Measurements from ENCODE around the gene ATE1. TPM values are rescaled to one million over a fixed set of nuclear protein-coding genes. Genes with fewer than 3 reads are reported as not detected.
A peak's percentile ranks its signal among the peaks of the same experiment; 100 is the strongest.

Gene ATE1
- total and polyA plus RNA-seq, 9 donors, result 13.8 to 29.4 (median 20.0) TPM

- Histone ChIP-seq H3K4me1 (ENCODE audit: control insufficient read depth, insufficient read depth, low read length) (no peaks in the 10 kb centered on the region), H3K9me3 (replicated peaks; ENCODE audit: control insufficient read depth, low read depth, low read length) (peaks cover 14% of the 10 kb centered on the region), H3K27ac (ENCODE audit: low read length) (no peak overlapping the region), H3K27me3 (ENCODE audit: control insufficient read depth, insufficient read depth, low read length) (no peaks in the 10 kb centered on the region), H3K36me3 (ENCODE audit: control insufficient read depth, insufficient read depth, low read length) (no peaks in the 10 kb centered on the region), H3K4me3 (ENCODE audit: low read length) (no peak overlapping the region)
- WGBS (ENCODE audit: insufficient coverage), result no CpG with 5 or more reads among the region's 6 CpGs
- DNase-seq, result peak; percentile 32
Measured at GRCh38 chr10:121753726-121754476, 173.9 kb downstream of the ATE1 start.

GRCh38 chr10:121751191-121751760 is 176.6 kb downstream of the ATE1 start:
- no peak overlapping the region for H3K27ac ChIP-seq (ENCODE audit: low read length)
- no peak overlapping the region for H3K4me3 ChIP-seq (ENCODE audit: low read length)
- no peaks in the 10 kb centered on the region for H3K27me3 ChIP-seq (ENCODE audit: control insufficient read depth, insufficient read depth, low read length)
- no peaks in the 10 kb centered on the region for H3K4me1 ChIP-seq (ENCODE audit: control insufficient read depth, insufficient read depth, low read length)
- no CpG with 5 or more reads among the region's 3 CpGs for WGBS (ENCODE audit: insufficient coverage)
- peak; percentile 30 for DNase-seq
- H3K9me3 ChIP-seq (replicated peaks; ENCODE audit: control insufficient read depth, low read depth, low read length), result peaks cover 6% of the 10 kb centered on the region
- H3K36me3 ChIP-seq (ENCODE audit: control insufficient read depth, insufficient read depth, low read length), result no peaks in the 10 kb centered on the region

- no peaks in the 10 kb centered on the region for H3K27me3 ChIP-seq (ENCODE audit: control insufficient read depth, insufficient read depth, low read length)
- H3K36me3 ChIP-seq (ENCODE audit: control insufficient read depth, insufficient read depth, low read length), result peaks cover 8% of the 10 kb centered on the region
- H3K9me3 ChIP-seq (replicated peaks; ENCODE audit: control insufficient read depth, low read depth, low read length), result no peaks in the 10 kb centered on the region
- no peak overlapping the region for H3K4me3 ChIP-seq (ENCODE audit: low read length)
- H3K27ac ChIP-seq (ENCODE audit: low read length), result no peak overlapping the region
- 100% methylated on average over 1 of the region's 3 CpGs for WGBS (ENCODE audit: insufficient coverage)
- H3K4me1 ChIP-seq (ENCODE audit: control insufficient read depth, insufficient read depth, low read length), result no peaks in the 10 kb centered on the region
- DNase-seq, result no peak
Measured at GRCh38 chr10:121747163-121747775, 180.6 kb downstream of the ATE1 start.

GRCh38 chr10:121741248-121741792 is 186.5 kb downstream of the ATE1 start:
- peaks cover 6% of the 10 kb centered on the region for H3K27me3 ChIP-seq (ENCODE audit: control insufficient read depth, insufficient read depth, low read length)
- H3K4me3 ChIP-seq (ENCODE audit: low read length), result no peak overlapping the region
- no peak overlapping the region for H3K27ac ChIP-seq (ENCODE audit: low read length)
- H3K4me1 ChIP-seq (ENCODE audit: control insufficient read depth, insufficient read depth, low read length), result no peaks in the 10 kb centered on the region
- DNase-seq, result no peak
- H3K36me3 ChIP-seq (ENCODE audit: control insufficient read depth, insufficient read depth, low read length), result peaks cover 9% of the 10 kb centered on the region
- H3K9me3 ChIP-seq (replicated peaks; ENCODE audit: control insufficient read depth, low read depth, low read length), result no peaks in the 10 kb centered on the region
- no CpG with 5 or more reads among the region's 1 CpG for WGBS (ENCODE audit: insufficient coverage)

GRCh38 chr10:121740069-121740468 is 187.8 kb downstream of the ATE1 start:
- H3K36me3 ChIP-seq (ENCODE audit: control insufficient read depth, insufficient read depth, low read length), result peaks cover 9% of the 10 kb centered on the region
- no peaks in the 10 kb centered on the region for H3K9me3 ChIP-seq (replicated peaks; ENCODE audit: control insufficient read depth, low read depth, low read length)
- peak; percentile 15 for DNase-seq
- no CpG with 5 or more reads among the region's 2 CpGs for WGBS (ENCODE audit: insufficient coverage)
- H3K27ac ChIP-seq (ENCODE audit: low read length), result no peak overlapping the region
- H3K4me3 ChIP-seq (ENCODE audit: low read length), result no peak overlapping the region
- peaks cover 13% of the 10 kb centered on the region for H3K27me3 ChIP-seq (ENCODE audit: control insufficient read depth, insufficient read depth, low read length)
- H3K4me1 ChIP-seq (ENCODE audit: control insufficient read depth, insufficient read depth, low read length), result no peaks in the 10 kb centered on the region

GRCh38 chr10:121739114-121739513 is 188.7 kb downstream of the ATE1 start:
- H3K9me3 ChIP-seq (replicated peaks; ENCODE audit: control insufficient read depth, low read depth, low read length), result no peaks in the 10 kb centered on the region
- DNase-seq, result no peak
- H3K36me3 ChIP-seq (ENCODE audit: control insufficient read depth, insufficient read depth, low read length), result peaks cover 6% of the 10 kb centered on the region
- no peak overlapping the region for H3K4me3 ChIP-seq (ENCODE audit: low read length)
- no peak overlapping the region for H3K27ac ChIP-seq (ENCODE audit: low read length)
- peaks cover 17% of the 10 kb centered on the region for H3K27me3 ChIP-seq (ENCODE audit: control insufficient read depth, insufficient read depth, low read length)
- WGBS (ENCODE audit: insufficient coverage), result 93% methylated on average over 3 of the region's 4 CpGs
- no peaks in the 10 kb centered on the region for H3K4me1 ChIP-seq (ENCODE audit: control insufficient read depth, insufficient read depth, low read length)

- 60% methylated on average over 6 of the region's 13 CpGs for whole genome bisulfite sequencing (ENCODE audit: insufficient coverage)
- no peak overlapping the region for H3K27ac ChIP-seq (ENCODE audit: low read length)
Measured at GRCh38 chr10:121736315-121737130, 191.3 kb downstream of the ATE1 start.

GRCh38 chr10:121735263-121735662 is 192.6 kb downstream of the ATE1 start:
- Histone ChIP-seq H3K4me1 (ENCODE audit: control insufficient read depth, insufficient read depth, low read length) (no peaks in the 10 kb centered on the region), H3K27ac (ENCODE audit: low read length) (no peak overlapping the region), H3K4me3 (ENCODE audit: low read length) (no peak overlapping the region), H3K9me3 (replicated peaks; ENCODE audit: control insufficient read depth, low read depth, low read length) (no peaks in the 10 kb centered on the region), H3K36me3 (ENCODE audit: control insufficient read depth, insufficient read depth, low read length) (no peaks in the 10 kb centered on the region), H3K27me3 (ENCODE audit: control insufficient read depth, insufficient read depth, low read length) (peaks cover 17% of the 10 kb centered on the region)
- 83% methylated on average over 9 of the region's 13 CpGs for WGBS (ENCODE audit: insufficient coverage)
- DNase-seq, result no peak

More at GRCh38 chr10:121736315-121737130, 191.3 kb downstream of the ATE1 start:
- no peaks in the 10 kb centered on the region for H3K9me3 ChIP-seq (replicated peaks; ENCODE audit: control insufficient read depth, low read depth, low read length)
- H3K4me3 ChIP-seq (ENCODE audit: low read length), result no peak overlapping the region
- peaks cover 17% of the 10 kb centered on the region for H3K27me3 ChIP-seq (ENCODE audit: control insufficient read depth, insufficient read depth, low read length)
- no peaks in the 10 kb centered on the region for H3K36me3 ChIP-seq (ENCODE audit: control insufficient read depth, insufficient read depth, low read length)
- no peaks in the 10 kb centered on the region for H3K4me1 ChIP-seq (ENCODE audit: control insufficient read depth, insufficient read depth, low read length)
- DNase-seq, result peak; percentile 9

- DNase-seq, result peak; percentile 24
- H3K4me1 ChIP-seq (ENCODE audit: control insufficient read depth, insufficient read depth, low read length), result no peaks in the 10 kb centered on the region
- no peak overlapping the region for H3K27ac ChIP-seq (ENCODE audit: low read length)
- H3K9me3 ChIP-seq (replicated peaks; ENCODE audit: control insufficient read depth, low read depth, low read length), result no peaks in the 10 kb centered on the region
- no peak overlapping the region for H3K4me3 ChIP-seq (ENCODE audit: low read length)
- no peaks in the 10 kb centered on the region for H3K36me3 ChIP-seq (ENCODE audit: control insufficient read depth, insufficient read depth, low read length)
- 10% methylated on average over 10 of the region's 11 CpGs for WGBS (ENCODE audit: insufficient coverage)
- H3K27me3 ChIP-seq (ENCODE audit: control insufficient read depth, insufficient read depth, low read length), result peaks cover 17% of the 10 kb centered on the region
Measured at GRCh38 chr10:121734589-121735045, 193.2 kb downstream of the ATE1 start.

All from muscle of leg (tissue), 11 donors.